ENCODE results near the gene TMEM125. TPM values are rescaled to one million over a fixed set of nuclear protein-coding genes. Genes with fewer than 3 reads are reported as not detected.

Gene TMEM125
- 75.9 TPM for total RNA-seq

DNA sequence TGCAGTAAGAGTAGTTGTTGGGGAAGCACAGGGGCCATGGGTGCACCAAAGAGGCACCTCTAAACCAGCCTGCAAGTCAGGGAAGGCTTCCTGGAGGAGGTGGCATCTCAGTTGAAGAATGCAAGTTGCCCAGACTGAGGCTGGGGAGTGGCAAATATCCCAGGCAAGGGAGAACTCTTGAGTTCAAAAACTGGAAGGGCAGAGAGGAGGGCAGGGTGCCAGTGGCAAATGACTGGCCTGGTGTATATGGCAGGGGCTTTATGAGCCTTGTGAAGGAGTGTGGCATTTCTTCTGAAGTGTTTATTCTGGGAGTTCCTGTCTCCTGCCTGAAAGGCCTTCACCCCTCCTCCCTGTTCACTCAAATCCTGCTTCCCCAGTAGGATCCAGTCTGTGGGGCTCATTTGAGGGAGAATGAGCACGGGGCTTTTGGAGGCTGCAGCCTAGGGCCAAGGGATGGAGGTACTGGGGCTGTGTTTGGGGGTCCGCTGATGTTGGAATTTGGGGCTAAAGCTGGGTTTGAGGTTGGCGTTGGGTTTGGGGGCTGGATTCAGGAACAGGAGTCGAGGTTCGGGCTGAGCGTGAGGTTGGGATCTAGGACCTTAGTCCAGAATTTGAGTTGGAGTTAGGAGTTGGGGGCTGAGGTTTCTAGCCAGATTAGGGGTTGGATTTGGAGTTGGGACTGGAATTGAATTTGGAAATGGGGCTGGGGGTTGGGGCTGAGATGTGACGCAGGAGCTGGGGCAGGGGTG, at the start of gene TMEM125:
TSS of gene TMEM125 (plus strand) at position 357 of the 749 bp plus-strand sequence. CDS start 2,740 bp downstream, outside the sequence.
- DNase-seq (ENCODE audit: low spot score): no peak

DNA sequence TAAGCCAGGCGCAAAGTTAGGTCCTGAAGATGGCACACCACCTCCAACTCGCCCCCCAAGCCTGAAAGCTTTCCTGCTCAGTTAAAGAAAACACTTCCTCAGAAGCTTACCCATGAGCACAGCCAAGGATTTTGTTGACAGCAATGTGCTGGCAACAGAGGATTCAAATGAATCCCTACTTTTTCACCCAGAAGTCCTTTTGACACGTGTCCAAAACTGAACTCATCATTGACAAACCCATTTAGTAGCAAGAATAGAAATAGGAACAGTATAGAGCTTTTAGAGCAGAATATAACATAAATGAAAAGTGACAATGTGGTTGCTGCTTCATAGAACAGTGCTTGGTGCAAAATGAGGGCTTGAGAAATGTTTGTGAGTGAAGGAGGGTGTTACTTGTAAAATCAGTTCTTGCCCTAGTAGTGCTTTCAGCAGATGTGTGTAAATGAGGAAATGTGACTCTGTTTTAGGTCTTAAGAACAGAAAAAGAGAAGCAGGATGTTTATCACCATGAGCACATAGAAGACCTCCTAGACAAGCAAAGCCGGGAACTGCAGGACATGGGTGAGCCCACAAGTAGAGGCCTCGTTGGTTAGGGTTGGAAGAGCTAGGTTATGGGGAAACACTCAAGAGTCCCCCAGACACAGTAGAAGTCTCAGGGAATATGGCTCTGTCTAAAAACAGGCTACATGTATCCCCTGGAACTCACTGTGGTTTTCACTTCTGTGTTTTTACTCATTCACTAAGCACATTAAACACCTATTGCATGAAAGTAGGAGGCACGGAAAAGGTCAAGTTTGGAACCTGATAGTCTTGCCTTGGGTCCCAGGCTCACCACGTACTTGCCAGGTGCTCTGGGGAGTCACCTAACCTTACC, 48.6 kb upstream of the TMEM125 start:
- DNase-seq (ENCODE audit: low spot score): no peak

DNA sequence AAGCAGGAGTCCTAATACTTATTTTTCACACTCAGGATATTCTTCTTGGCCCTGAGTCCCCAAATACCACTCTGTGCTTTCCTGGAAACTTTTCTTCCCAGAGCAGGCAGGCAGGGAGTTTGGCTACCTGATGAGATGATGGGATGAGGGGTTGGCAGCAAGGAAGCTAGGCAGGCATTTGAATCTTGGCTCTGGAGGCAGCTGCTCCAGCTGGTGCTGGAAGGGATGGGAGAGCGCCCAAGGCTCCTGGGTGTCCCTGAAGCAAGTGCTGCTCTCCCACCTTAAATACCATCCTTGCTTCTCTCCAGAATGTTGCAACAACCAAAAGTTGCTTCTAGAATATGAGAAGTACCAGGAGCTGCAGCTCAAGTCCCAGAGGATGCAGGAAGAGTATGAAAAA, 48.0 kb upstream of the TMEM125 start:
- no peak for DNase-seq (ENCODE audit: low spot score)

DNA sequence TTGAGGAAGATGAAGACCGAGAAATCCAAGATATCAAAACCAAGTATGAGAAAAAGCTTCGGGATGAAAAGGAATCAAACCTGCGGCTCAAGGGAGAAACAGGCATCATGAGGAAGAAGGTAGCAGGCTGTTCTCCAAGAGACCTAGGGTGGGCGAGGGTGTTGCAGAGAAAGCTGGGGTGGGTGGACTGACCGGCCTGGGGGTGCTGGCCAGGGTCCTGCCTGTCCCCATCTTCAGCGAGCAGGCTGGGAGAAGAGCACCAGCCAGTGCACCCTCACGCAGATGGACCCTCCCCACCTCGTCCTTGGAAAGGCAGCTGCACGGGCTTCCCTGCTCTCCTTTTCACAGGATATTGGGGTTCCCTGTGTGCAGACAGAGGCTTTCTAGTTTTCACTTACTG, 46.9 kb upstream of the TMEM125 start:
- DNase-seq (ENCODE audit: low spot score): no peak

DNA sequence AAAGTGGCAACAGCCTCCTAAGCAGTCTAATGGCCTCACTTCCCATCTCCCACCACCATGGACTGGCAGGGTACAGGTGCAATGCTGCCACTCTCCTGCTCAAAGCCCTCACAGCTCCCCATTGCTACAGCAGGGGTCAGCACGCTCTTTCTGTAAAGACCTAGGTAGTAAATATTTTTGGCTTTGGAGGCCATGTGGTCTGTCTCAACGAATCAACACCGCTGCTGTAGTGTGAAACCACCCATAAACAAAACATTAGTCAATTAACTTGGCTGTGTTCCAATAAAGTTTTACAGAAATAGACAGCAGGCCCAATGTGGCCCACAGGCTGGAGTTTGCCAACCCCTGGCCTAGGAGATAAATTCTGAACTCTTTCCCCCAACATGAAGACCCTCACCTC, 44.6 kb upstream of the TMEM125 start:
- DNase-seq (ENCODE audit: low spot score): no peak

DNA sequence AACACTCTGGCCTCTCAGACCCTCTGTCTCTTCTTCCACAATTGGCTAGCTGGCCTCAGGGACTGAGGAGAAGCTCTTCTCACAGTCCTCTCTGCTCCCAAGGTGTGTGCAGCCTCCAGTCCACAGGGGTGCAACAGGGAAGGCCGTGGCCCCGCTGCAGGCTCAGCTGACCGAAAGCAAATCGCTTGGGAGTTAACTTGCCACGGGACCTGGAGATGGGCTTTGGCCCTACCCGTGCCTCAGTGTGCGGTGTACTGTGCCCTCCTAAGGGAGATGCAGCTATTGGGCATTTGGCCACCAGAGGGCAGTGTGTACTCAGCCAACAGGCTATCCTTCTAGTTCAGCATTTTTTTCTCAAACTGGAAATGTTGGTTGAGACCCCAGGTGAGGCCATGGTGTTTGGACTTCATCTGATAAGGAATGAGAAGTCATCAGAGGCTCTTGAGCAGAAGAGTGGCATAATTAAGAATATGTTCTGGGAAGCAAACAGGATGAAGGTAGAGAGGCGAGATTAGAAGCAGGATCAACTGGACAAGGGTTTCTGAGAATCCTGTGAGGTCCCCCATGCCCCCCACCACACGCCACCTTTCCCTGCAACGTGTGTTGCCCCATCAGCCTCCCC, 42.5 kb upstream of the TMEM125 start:
- peak; percentile 82 for DNase-seq (ENCODE audit: low spot score)

DNA sequence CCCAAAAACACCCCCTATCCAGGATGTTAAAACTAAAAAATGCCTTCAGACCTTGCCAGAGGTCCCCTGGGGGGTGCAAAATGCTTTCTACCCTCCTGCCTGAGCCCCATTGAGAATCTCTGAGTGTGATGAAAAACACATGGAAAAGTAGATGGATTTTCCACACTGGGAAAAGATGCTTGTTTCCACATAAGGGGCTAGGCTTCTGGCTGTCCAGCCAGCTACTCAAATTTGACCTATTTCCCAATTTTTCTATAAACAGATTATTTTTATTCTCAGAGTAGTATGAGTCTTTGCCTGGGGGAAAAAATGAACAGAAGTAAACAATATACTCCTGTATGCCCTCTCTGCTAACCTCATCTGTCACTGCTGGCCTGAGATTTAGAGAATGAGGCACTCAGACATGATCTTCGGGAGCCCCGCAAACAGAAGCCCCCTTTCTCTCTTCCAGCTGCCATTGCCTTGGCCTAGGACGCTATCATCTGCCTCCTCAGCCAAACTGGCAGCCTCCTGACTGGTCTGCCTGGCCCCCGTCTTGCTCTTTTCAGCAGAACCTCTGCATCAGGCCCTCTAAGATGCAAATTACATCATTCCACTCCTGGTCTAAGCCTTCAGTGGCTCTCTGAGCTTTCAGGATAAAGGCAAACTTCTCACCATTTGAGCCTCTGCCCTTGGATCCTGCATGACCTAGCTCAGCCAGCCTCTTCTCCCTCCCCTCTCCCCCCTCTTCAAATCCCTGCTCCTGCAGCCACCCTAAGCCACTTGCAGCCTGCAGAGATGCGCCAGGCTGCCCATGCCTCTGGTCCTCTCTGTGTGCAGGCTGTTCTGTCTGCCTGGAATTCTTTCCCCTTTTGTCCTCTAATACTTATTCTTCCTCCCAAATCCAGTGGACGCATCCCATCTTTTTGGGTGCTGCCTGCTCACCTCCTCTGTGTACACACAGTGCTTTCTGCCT, 39.7 kb upstream of the TMEM125 start:
- no peak for DNase-seq (ENCODE audit: low spot score)

DNA sequence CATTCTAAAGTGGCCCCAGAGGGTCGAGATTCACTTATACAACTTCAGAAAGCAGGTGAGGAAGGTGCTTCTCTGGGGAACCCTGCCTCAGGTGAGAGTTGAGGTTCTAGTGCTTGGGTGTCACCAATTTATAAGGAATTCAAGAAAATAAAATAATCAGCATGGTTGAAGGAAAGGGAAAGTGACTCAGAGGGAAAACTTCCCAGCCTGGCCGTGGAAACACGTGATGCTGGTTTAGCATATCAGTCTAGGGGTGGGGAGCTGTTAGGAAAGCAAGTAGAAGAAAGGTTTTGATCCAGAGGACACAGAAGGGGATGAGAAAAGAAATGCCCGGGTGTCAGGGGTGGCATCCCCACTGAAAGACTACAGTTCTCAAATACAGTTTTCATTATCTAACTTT, 37.7 kb upstream of the TMEM125 start:
- no peak for DNase-seq (ENCODE audit: low spot score)

DNA sequence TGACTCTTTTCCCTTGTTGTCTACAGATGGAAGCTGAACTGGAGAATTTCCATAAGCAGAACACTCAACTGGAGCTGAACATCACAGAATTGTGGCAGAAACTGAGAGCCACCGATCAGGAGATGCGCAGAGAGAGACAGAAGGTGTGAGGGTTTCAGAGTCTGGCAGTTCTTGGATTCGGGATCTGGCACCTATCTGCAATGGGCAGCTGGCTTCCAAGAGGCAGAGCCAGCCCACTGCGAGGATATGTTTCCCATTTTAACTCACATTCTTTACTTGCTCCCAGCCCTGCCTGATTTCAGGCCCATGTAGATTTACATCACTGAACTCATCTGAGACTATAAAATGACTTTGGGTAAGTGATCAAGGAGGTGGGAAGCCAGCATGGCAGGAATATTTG, 37.3 kb upstream of the TMEM125 start:
- DNase-seq (ENCODE audit: low spot score): no peak

DNA sequence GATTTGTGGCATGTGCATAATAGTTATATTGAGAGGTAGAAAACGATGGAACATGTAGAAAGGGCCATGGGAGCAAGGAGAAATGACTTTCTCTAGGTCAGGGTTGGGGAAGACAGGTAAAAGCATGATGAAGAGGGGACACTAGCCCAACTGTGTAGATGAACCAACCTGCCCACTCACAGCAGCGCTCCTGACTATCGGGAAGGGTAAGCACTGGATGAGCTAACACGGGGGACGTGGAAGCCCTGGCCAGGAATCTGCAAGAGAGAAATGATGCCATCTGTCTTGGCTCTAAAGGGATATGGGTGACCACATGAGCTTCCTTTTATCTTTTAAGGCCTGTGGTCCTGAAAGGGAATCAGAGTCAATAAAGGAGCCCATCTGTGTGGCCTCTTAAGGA, 36.2 kb upstream of the TMEM125 start:
- no peak for DNase-seq (ENCODE audit: low spot score)

DNA sequence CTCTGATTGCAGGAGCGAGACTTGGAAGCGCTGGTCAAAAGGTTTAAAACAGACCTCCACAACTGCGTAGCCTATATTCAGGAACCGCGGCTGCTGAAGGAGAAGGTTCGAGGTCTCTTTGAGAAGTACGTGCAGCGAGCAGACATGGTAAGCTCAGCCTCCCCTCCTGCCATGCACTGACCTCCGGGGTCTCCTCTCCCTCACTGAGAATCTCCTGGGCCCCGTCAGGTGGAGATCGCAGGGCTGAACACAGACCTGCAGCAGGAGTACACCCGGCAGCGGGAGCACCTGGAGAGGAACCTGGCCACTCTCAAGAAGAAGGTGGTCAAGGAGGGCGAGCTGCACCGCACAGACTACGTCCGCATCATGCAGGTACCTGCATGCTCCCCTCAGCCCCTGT, 35.5 kb upstream of the TMEM125 start:
- DNase-seq (ENCODE audit: low spot score): no peak

DNA sequence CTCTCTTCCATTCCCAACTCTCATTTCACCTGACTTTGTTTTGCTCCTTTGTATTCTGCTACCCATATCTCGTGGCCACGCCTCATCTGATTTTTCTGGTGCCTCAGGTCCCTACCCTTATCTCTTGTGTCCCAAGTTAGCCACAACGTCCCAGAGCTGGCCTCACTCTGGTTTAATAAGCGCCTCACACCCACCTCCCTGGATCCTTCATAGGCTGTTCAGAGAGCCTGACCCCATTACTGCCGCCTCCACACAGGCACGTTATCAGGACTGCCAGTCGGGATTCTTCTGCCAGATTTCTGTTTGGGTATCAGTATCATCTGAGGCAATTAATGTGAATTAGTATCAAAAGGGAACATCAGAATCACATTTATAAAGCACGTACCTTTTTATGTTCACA, 34.7 kb upstream of the TMEM125 start:
- no peak for DNase-seq (ENCODE audit: low spot score)

DNA sequence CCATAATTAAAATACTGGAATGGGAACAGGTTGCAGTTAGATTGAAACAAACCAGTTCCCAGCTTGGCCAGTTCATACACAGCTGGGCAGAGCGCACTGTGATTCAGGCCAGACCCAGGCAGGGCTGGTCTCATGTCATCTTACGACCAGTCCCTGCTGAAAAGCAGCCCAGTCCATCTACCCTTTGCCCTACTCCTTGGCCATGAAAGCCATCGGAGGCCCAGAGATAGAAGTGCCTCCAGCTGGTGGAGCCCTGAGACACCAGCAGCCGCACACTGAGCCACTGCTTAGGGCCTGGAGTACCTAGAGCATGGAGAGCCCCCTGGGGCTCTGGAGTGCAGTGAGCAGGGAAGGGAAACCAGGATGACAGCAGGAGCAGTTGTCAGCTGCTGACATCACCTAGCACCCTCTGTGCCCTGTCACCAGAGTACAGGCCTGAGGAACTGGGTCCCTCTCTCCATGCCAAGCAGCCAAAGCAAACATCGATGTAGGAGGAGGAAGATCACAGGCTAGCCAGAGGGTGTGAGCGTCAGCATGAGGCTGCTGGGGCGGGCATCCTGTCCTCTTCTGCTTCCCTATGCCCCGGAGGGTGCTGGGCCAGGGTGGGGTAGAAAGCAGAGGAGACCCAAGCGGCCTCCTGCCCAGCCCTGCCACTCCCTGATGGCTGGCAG, 34.2 kb upstream of the TMEM125 start:
- peak; percentile 37 for DNase-seq (ENCODE audit: low spot score)

DNA sequence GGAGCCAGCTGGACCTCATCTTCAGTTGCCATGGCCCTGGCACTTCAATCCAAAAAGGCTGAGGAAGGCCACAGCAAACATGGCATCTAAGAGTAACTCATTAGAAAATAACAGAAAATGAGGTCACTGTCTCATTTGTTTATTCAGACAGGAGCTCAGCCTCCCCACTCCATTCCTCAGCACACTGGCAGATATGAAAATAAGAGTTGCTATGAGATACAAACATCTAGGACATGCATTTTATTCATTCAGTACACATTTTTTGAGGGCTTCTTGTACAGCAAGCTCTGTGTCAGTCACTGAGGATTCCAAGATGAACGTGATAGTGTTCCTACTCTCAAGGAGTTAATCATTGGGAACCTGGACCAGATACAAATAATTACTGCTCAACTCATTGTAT, 32.7 kb upstream of the TMEM125 start:
- DNase-seq (ENCODE audit: low spot score): no peak

DNA sequence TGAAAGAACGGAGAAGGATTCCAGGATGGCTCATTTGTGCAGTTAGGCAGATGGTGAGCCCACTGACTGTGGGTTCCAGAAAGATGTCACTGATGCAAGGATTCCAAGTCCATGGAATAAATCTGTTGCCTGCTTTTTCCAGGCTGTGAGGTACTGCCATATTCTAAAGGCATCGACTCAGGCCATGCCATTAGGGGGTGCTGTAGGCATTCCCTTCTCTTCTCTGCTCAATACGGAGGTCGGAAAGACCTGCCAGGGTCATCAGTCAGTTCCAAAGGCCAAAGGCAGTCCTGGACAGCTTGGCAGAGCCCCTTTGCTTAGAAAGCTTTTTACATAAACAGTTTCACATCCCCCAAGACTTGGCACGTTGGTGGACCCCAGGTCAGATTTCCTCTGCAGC, 31.7 kb upstream of the TMEM125 start:
- peak; percentile 70 for DNase-seq (ENCODE audit: low spot score)

DNA sequence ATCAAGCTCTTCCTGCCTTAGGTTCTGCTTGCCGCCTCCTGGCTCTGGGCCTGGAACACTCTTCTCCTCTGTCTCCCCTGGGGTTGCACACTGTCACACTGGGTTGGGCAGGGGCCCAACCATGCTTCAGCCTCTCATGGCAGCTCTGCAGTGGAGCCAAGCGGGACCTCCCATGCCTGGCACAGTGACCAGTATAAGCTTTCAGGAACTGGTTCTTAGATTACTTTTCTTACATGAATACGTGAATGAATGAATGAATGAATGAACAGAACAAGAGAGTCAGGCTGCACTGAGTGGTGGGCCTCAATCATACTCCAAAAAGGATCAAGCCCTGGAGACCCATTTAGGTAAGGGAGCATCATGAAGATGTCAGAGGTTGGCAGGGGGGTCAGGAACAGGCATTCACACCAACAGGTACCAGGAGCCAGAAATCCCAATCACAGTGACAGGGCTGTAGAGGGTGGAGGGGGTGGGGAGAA, 30.8 kb upstream of the TMEM125 start:
- DNase-seq (ENCODE audit: low spot score): no peak

DNA sequence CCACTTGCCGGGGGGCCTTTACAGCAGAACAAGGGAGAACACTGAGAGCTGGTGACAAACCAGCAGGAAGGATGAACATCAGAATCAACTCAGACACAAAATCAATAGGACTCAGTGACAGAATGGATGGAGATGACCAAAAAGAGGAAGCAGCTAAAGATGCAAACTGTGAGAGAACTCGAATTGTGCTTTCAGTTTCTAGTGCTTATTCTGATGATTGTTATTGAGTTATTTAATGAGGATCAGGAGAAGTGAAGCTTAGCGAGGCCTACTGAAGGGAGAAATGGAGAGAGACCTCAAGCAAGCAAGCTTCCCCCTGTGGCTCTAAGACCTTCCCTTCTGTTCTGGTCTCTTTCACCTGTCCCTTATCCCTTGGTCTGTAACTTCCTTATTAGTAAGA, 30.3 kb upstream of the TMEM125 start:
- no peak for DNase-seq (ENCODE audit: low spot score)

DNA sequence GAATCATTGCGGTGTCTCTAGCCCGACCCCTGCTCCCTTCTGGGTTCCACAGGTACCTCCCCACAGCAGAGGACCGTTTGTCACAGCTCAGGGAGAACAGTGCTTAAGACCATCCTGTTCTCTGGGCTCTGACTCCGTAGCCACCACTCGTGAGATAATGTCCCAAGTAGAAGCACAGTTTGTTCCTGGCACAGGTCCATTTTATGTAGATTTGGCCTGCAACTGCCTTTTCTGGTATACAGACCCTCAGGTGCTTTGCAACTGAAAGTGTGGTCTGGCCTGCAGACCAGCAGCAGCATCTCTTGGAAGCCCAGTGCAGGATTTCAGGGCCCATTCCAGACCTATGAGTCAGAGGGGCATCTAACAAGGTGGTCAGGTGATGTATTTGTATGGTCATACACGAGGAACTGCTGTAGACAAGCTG, 28.4 kb upstream of the TMEM125 start:
- DNase-seq (ENCODE audit: low spot score): no peak

DNA sequence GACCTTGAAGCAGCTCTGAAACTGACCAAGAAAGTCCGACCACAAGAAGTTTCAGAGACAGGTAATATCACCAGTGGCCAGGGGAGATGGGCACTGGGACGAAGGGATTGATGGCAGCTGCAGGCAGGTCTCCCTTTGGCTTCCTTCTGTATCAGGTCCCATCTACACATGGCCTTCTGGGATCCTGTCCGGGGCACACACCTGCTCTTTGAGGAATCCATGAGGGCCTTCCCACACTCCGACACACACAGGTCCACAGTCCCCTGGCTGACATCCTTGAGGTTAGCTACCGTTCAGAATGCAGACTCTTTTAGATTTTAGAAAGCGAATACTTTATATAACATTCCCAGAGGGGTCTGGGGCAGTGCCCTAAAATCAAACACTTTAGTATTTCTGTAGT, 26.5 kb upstream of the TMEM125 start:
- DNase-seq (ENCODE audit: low spot score): no peak

DNA sequence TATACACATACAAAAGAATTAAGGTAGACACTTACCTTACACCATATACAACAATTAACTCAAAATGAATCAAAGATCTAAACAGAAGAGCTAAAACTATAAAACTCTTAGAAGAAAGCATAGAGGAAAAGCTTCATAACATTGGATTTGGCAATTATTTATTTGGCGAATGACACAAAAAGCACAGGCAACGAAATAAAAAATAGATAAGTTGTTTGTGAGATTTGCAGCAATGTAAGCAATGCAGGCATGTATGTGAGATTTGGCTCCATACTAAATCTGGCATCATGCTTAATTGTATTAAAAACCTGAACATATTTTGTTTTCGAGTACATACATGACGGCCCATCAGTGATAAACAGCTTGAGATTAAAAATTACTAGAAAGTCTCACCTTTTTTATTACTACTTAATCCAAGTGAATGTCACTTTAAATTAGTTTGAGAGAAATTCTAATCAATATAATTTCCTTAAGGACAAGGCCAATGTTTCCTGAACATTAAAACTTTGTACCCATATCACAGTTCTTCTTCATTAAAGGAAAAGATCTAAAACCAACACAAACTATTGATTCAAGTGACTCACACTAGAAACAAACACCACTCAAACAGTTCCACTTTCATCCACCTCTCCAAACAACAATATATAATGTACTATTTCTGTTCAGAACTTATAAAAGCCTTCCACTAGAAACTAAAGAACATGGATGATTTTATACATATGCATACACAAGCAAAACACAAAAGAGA, 23.1 kb upstream of the TMEM125 start:
- DNase-seq (ENCODE audit: low spot score): no peak

Measured in mucosa of gallbladder (tissue), 1 donor.